EH (cell line): ENCODE results near the gene CNIH2.
A peak's percentile ranks its signal among the peaks of the same experiment; 100 is the strongest.
"Not testable (repeated sequence)": the region's sequence is repeated elsewhere in the genome, so short reads cannot be mapped to it uniquely, and the experiment has no call there.

Experiments
- DNase-seq: peaks from one replicate; pipeline ENCODE4 v3.0.0-alpha.2; 2015; ENCODE audit warnings: low read depth

CNIH2 gene

GRCh38 chr11:66259956-66260355, 18.0 kb upstream of the CNIH2 start:
- no peak for DNase-seq

- no peak for DNase-seq
Measured at GRCh38 chr11:66261578-66261977, 16.4 kb upstream of the CNIH2 start.

GRCh38 chr11:66262191-66262590, 15.8 kb upstream of the CNIH2 start:
- no peak for DNase-seq

- DNase-seq: no peak
Measured at GRCh38 chr11:66262696-66263095, 15.3 kb upstream of the CNIH2 start.

- no peak for DNase-seq
Measured at GRCh38 chr11:66263231-66263630, 14.7 kb upstream of the CNIH2 start.

- no peak for DNase-seq
Measured at GRCh38 chr11:66263785-66264184, 14.2 kb upstream of the CNIH2 start.

GRCh38 chr11:66264383-66264782, 13.6 kb upstream of the CNIH2 start:
- no peak for DNase-seq

- DNase-seq: no peak
Measured at GRCh38 chr11:66264914-66265313, 13.1 kb upstream of the CNIH2 start.

GRCh38 chr11:66265531-66266377, 12.2 kb upstream of the CNIH2 start:
- no peak for DNase-seq

- no peak for DNase-seq
Measured at GRCh38 chr11:66266378-66267038, 11.5 kb upstream of the CNIH2 start.

- no peak for DNase-seq
Measured at GRCh38 chr11:66267039-66267378, 11.0 kb upstream of the CNIH2 start.

- DNase-seq: peak; percentile 89
Measured at GRCh38 chr11:66267379-66268243, 10.4 kb upstream of the CNIH2 start.

- DNase-seq: peak; percentile 99
Measured at GRCh38 chr11:66268244-66268951, 9.6 kb upstream of the CNIH2 start, which contains the start of gene RAB1B. Gene RAB1B, plus strand, starts transcription at chr11:66268639. Its CDS starts 41 bp downstream, at chr11:66268680.

GRCh38 chr11:66268952-66269905, 8.7 kb upstream of the CNIH2 start:
- peak; percentile 72 for DNase-seq

GRCh38 chr11:66271816-66272215, 6.2 kb upstream of the CNIH2 start:
- DNase-seq: no peak

- DNase-seq: no peak
Measured at GRCh38 chr11:66272596-66272995, 5.4 kb upstream of the CNIH2 start.

- no peak for DNase-seq
Measured at GRCh38 chr11:66274219-66274618, 3.8 kb upstream of the CNIH2 start.

GRCh38 chr11:66275396-66275795, 2.6 kb upstream of the CNIH2 start:
- DNase-seq: no peak

GRCh38 chr11:66275984-66276612, 1.9 kb upstream of the CNIH2 start:
- DNase-seq: no peak

GRCh38 chr11:66276619-66277018, 1.4 kb upstream of the CNIH2 start:
- not testable (repeated sequence) for DNase-seq
